Measurements from ENCODE around the gene PGBD2. TPM values are rescaled to one million over a fixed set of nuclear protein-coding genes. Genes with fewer than 3 reads are reported as not detected.

Gene PGBD2
- total and polyA plus RNA-seq, 9 of the 15 experiments (the other 6 are each of a cell fraction or from before 2014, with no cell fraction given) = 11.9 to 21.8 (median 14.7) TPM

DNA sequence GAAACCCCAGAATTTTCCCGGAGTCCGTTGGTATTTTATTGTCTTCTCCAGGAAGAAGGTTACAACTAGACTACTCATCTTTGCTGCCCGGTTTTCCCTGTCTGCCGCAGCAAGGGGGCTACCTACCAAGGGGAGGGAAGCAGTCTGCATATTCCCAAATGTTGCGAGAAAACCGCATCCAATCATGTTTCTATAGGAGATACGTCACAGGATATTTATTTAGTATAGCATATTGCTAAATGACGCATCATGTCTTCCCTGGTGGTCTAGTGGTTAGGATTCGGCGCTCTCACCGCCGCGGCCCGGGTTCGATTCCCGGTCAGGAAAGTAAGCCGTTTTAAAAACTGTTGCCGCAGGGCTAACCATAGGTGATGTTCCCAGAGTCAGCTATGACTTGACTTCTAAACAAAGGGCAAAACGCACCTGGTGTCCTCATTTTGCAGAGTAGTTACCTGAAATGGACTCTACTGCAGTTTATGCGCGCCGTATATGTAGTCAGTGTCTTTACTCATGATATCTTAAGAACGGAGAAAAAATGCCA, 32.0 kb upstream of the PGBD2 start (continued):
- TF ChIP-seq ZBTB5 (IDR thresholded peaks at IDR 0.05) (0 out of 2 replicates have a peak, but pooled peaks have one; percentile 78), SFPQ (IDR thresholded peaks at IDR 0.05; ENCODE audit: low read depth, low read length) (no peak), ZNF75A (CRISPR knock-in tag; IDR thresholded peaks at IDR 0.05) (no peak), RCOR1 (IDR thresholded peaks at IDR 0.05; ENCODE audit: borderline replicate concordance in 1 of 2, low read depth in 2 of 2, low read length in 2 of 2) (peak in 1 of 2 experiments; percentile 58; a peak in 2 of 4 replicates), HNRNPUL1 (IDR thresholded peaks at IDR 0.05; ENCODE audit: low read length) (0 out of 2 replicates have a peak, but pooled peaks have one; percentile 1), CGGBP1 (CRISPR knock-in tag; IDR thresholded peaks at IDR 0.05) (no peak), SMARCA5 (IDR thresholded peaks at IDR 0.05) (no peak), CCNT2 (IDR thresholded peaks at IDR 0.05; ENCODE audit: borderline replicate concordance, extremely low read depth, insufficient read length, low read depth, low read length) (no peak), ZNF586 (CRISPR knock-in tag; conservative IDR thresholded peaks at IDR 0.05) (0 out of 2 replicates have a peak, but pooled peaks have one; percentile 12), ADNP (tag; IDR thresholded peaks at IDR 0.05) (peak; percentile 84), PCBP2 (IDR thresholded peaks at IDR 0.05; ENCODE audit: low read depth, low read length, poor library complexity, severe bottlenecking) (no peak), USF2 (CRISPR knock-in tag; IDR thresholded peaks at IDR 0.05) (no peak), SAP30 (IDR thresholded peaks at IDR 0.05; ENCODE audit: borderline replicate concordance, insufficient read depth, low read depth, low read length, poor library complexity, severe bottlenecking) (no peak), TFAP4 (CRISPR knock-in tag; IDR thresholded peaks at IDR 0.05; ENCODE audit: borderline replicate concordance) (no peak), FOSL1 (tag; conservative IDR thresholded peaks at IDR 0.05) (peak; percentile 84), XRCC3 (IDR thresholded peaks at IDR 0.05) (no peak)
- TF ChIP-seq, protein P1, sequence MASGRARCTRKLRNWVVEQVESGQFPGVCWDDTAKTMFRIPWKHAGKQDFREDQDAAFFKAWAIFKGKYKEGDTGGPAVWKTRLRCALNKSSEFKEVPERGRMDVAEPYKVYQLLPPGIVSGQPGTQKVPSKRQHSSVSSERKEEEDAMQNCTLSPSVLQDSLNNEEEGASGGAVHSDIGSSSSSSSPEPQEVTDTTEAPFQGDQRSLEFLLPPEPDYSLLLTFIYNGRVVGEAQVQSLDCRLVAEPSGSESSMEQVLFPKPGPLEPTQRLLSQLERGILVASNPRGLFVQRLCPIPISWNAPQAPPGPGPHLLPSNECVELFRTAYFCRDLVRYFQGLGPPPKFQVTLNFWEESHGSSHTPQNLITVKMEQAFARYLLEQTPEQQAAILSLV (tag; IDR thresholded peaks at IDR 0.05) = peak; percentile 51; the same call in 1 of the 2 replicates
- TF ChIP-seq, protein P2, sequence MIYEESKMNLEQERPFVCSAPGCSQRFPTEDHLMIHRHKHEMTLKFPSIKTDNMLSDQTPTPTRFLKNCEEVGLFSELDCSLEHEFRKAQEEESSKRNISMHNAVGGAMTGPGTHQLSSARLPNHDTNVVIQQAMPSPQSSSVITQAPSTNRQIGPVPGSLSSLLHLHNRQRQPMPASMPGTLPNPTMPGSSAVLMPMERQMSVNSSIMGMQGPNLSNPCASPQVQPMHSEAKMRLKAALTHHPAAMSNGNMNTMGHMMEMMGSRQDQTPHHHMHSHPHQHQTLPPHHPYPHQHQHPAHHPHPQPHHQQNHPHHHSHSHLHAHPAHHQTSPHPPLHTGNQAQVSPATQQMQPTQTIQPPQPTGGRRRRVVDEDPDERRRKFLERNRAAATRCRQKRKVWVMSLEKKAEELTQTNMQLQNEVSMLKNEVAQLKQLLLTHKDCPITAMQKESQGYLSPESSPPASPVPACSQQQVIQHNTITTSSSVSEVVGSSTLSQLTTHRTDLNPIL (CRISPR knock-in tag; IDR thresholded peaks at IDR 0.05) = peak; percentile 43; the same call in 1 of the 2 replicates
